A673 (cell line): Measurements from ENCODE around the gene SMAD5. TPM values are rescaled to one million over a fixed set of nuclear protein-coding genes. Genes with fewer than 3 reads are reported as not detected.

ENCODE experiments used
- Bru-seq: library from RNA; stranded (reverse); fragments of 400-500 nt; gene quantifications from one replicate; lab custom pipeline; 2021; lab: Mats Ljungman, UMichigan
- BruChase-seq, 2 experiments: library from RNA; stranded (reverse); fragments of 400-500 nt; gene quantifications; one replicate each; lab custom pipeline; 2021; lab: Mats Ljungman, UMichigan
- BruUV-seq: library from RNA; stranded (reverse); fragments of 400-500 nt; replicated peaks from 2 replicates; lab custom pipeline; 2021; lab: Mats Ljungman, UMichigan
- CTCF ChIA-PET: fragments of 300-600 bp; sonication (Branson Sonifier 250); formaldehyde crosslinking; loops from one replicate; lab custom pipeline; 2022; ENCODE audit warnings: antibody characterized with exemption; lab: Charles Lee
- POLR2A ChIA-PET: fragments of 300-600 bp; sonication (Branson Sonifier 250); formaldehyde crosslinking; loops from one replicate; lab custom pipeline; 2022; ENCODE audit warnings: antibody characterized with exemption; ENCODE audit not compliant: low non-redundant PET; lab: Charles Lee
- DNase-seq: peaks from one replicate; pipeline ENCODE4 v3.0.0-alpha.2; 2015; ENCODE audit warnings: low spot score
- H3K27ac ChIP-seq: fragments of 200-600 bp; sonication (generic); 2 replicates; pipeline ENCODE4 v1.5.1; 2016; ENCODE audit warnings: mixed run types, low read depth, mild to moderate bottlenecking, mixed read lengths, antibody characterized with exemption, low read length; ENCODE audit not compliant: poor library complexity, severe bottlenecking
- H3K27me3 ChIP-seq: fragments of 200-600 bp; sonication (generic); replicated peaks from 2 replicates; pipeline ENCODE4 v1.6.1; 2017; ENCODE audit warnings: mixed run types, low read depth, mild to moderate bottlenecking, mixed read lengths, antibody characterized with exemption, low read length; ENCODE audit not compliant: insufficient read depth, poor library complexity
- H3K36me3 ChIP-seq: fragments of 200-600 bp; sonication (generic); 2 replicates; pipeline ENCODE4 v1.6.1; 2016; ENCODE audit warnings: mixed run types, mild to moderate bottlenecking, mixed read lengths, antibody characterized with exemption, low read length; ENCODE audit not compliant: insufficient read depth, poor library complexity, severe bottlenecking
- H3K4me1 ChIP-seq: fragments of 200-600 bp; sonication (generic); 2 replicates; pipeline ENCODE4 v1.6.1; 2017; ENCODE audit warnings: mixed run types, mild to moderate bottlenecking, mixed read lengths, antibody characterized with exemption, low read length; ENCODE audit not compliant: insufficient read depth, poor library complexity, severe bottlenecking
- H3K4me3 ChIP-seq: fragments of 200-600 bp; sonication (generic); 2 replicates; pipeline ENCODE4 v1.5.1; 2016; ENCODE audit warnings: low read depth, mixed run types, mild to moderate bottlenecking, mixed read lengths, low read length; ENCODE audit not compliant: poor library complexity, severe bottlenecking
- H3K9me3 ChIP-seq: fragments of 200-600 bp; sonication (generic); 2 replicates; pipeline ENCODE4 v1.6.1; 2016; ENCODE audit warnings: mixed run types, low read depth, mild to moderate bottlenecking, mixed read lengths, antibody characterized with exemption, low read length; ENCODE audit not compliant: poor library complexity, severe bottlenecking
- CTCF ChIP-seq: fragments of 300-800, 200-600 bp; sonication (generic); conservative IDR thresholded peaks from 2 replicates; pipeline ENCODE4 v1.5.1; 2017; ENCODE audit warnings: low read depth, mild to moderate bottlenecking, antibody characterized with exemption, low read length, moderate library complexity, mixed read lengths
- EZH2 ChIP-seq: fragments of 200-600 bp; sonication (generic); IDR thresholded peaks from 2 replicates; pipeline ENCODE4 v1.6.1; 2017; ENCODE audit warnings: borderline replicate concordance, low read depth, mild to moderate bottlenecking, mixed read lengths, antibody characterized with exemption, low read length; ENCODE audit not compliant: poor library complexity, severe bottlenecking
- intact Hi-C: fragments of 100-400 bp; cut with micrococcal nuclease; formaldehyde crosslinking; loops from one replicate; pipeline ENCODE4 v1.10.0; 2022; ENCODE audit not compliant: unreplicated experiment
- long read RNA-seq: library from polyadenylated mRNA; stranded (forward); transcript quantifications from one replicate; pipeline ENCODE4 v2.0.0, GENCODE V29; 2022
- total RNA-seq: library from RNA; stranded (reverse); gene quantifications from 2 replicates; pipeline ENCODE4 v1.2.3, GENCODE V29; 2021

Gene SMAD5
- total RNA-seq = 72.0 and 73.0 TPM in 2 replicates
- percentile 94 among the genes with signal in this experiment for Bru-seq, nascent RNA
- percentile 96 among the genes with signal in this experiment for BruChase-seq, experiment 1, labeled RNA remaining after a 2-hour chase
- BruChase-seq, experiment 2, labeled RNA remaining after a 6-hour chase = percentile 95 among the genes with signal in this experiment
- long read RNA-seq, full-length matches to known transcripts = 7 of 24 reads
- long read RNA-seq, partial matches to known transcripts = 9 of 24 reads
- long read RNA-seq, other reads (novel, unspliced or antisense) = 8 of 24 reads

GRCh38 chr5:136132557-136133221 is at the start of gene SMAD5:
Gene SMAD5 (plus strand): TSS chr5:136132845. CDS start chr5:136153761, 20,916 bp downstream.
- H3K36me3 ChIP-seq = no peaks in the 10 kb centered on the region
- no peaks in the 10 kb centered on the region for H3K9me3 ChIP-seq
- intact Hi-C loops = no loop called here
- H3K4me1 ChIP-seq = peaks cover 20% of the 10 kb centered on the region
- no peak for TF ChIP-seq EZH2
- ChIA-PET POLR2A (interaction anchor here (0.6 to 0.7 kb wide), 2 partner anchors 34 to 146 kb away, joined by 3 to 4 read pairs; no protein-coding TSS in a partner anchor), CTCF (interaction anchor here (1.0 kb wide), 1 partner anchor 80 kb away, joined by 3 read pairs; no protein-coding TSS in a partner anchor)
- BruUV-seq = no TSS peak
- DNase-seq = peak; percentile 97
- H3K4me3 ChIP-seq = peak within 1 kb of the TSS; percentile 84
- peak within 1 kb of the TSS; percentile 88 for H3K27ac ChIP-seq
- peaks cover 6% of the 10 kb centered on the region for H3K27me3 ChIP-seq

GRCh38 chr5:136084698-136085097 is 47.9 kb upstream of the SMAD5 start:
- intact Hi-C loops = loop anchor here (5.0 kb wide), 1 partner anchor 137 kb away; no protein-coding TSS in a partner anchor
- Histone ChIP-seq H3K27ac (no peak overlapping the region), H3K4me3 (no peak overlapping the region), H3K36me3 (no peaks in the 10 kb centered on the region), H3K9me3 (no peaks in the 10 kb centered on the region), H3K27me3 (peaks cover 9% of the 10 kb centered on the region), H3K4me1 (no peaks in the 10 kb centered on the region)
- no peak for DNase-seq
- BruUV-seq = no TSS peak
- ChIA-PET CTCF (no interaction called here), POLR2A (no interaction called here)
- no peak for TF ChIP-seq EZH2
- no peak for TF ChIP-seq CTCF

DNA sequence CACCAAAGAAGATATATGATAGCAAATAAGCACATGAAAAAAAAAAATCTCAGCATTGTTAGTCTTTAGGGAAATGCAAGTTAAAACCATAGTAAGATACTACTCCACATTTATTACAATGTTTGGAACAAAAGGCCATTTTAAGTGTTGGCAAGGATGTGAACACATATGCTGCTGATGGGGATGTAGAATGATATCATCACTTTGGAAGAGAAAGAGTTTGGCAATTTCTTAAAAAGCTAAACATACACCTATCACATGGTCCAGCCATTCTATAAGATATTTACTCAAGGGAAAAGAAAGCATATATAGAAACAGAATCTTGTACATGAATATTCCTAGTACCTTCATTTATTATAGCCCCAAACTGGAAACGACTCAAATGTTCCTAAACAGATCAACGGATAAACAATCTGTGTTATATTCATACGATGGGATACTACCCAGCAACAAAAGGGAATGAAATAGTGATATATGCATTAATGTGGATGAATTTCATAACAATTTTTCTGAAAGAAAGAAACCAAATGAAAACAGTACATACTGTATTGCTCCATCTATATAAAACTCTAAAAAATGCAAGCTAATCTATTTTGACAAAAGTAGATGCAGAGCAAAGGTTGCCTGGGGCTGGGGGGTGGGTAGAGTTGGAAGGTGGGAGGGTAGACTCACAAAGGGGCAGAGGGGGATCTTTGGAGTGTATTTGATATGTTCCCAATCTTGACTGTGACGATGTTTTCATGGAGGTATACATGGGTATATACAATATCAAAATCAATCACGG is 45.7 kb upstream of the SMAD5 start:
- TF ChIP-seq CTCF (no peak), EZH2 (no peak)
- CTCF ChIA-PET = no interaction called here
- H3K4me1 ChIP-seq = no peaks in the 10 kb centered on the region
- POLR2A ChIA-PET = no interaction called here
- intact Hi-C loops = no loop called here
- DNase-seq = no peak
- no peaks in the 10 kb centered on the region for H3K36me3 ChIP-seq
- BruUV-seq = no TSS peak
- no peak overlapping the region for H3K4me3 ChIP-seq
- H3K9me3 ChIP-seq = no peaks in the 10 kb centered on the region
- H3K27ac ChIP-seq = no peak overlapping the region
- peaks cover 5% of the 10 kb centered on the region for H3K27me3 ChIP-seq
